Ovary (tissue), 3 donors: ENCODE data around the gene DAG1.

ENCODE experiments used
- EP300 ChIP-seq: sonication (generic); formaldehyde crosslinking; IDR thresholded peaks from one replicate; pipeline ENCODE4 v1.6.1; 2017; ENCODE audit warnings: antibody characterized with exemption
- POLR2A ChIP-seq: fragments of 450-650 bp; IDR thresholded peaks from one replicate; pipeline ENCODE4 v1.6.1; 2017; ENCODE audit warnings: antibody characterized with exemption, mild to moderate bottlenecking, moderate library complexity
- TF ChIP-seq, protein P1 (sequence below), 3 donors: fragments of 450-650 bp in 2 of 3; fragments of 200-600 bp in 1 of 3; IDR thresholded peaks; one replicate each; pipeline versions ENCODE4 v1.5.1 to v1.8.0; 2016 to 2022; ENCODE audit warnings: antibody characterized with exemption in 3 of 3, mild to moderate bottlenecking in 1 of 3
- donor health status: DM: no; HTN: no; CAD: no.

DNA sequence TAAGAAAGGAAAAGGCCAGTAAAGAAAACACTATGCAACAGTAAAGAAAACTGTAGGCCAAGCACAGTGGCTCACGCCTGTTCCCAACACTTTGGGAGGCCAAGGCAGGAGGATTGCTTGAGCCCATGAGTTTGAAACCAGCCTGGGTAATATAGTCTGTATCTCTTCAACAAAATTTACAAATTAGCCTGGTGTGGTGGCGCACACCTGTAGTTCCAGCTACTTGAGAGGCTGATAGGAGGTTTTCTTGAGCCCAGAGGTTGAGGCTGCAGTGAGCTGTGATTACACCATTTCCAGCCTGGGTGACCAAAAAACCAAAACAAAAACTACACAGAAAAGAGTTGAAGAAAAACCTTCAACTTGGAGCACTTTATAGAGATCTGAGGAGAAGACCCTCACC is 31.8 kb downstream of the DAG1 start:
- TF ChIP-seq, protein P1, sequence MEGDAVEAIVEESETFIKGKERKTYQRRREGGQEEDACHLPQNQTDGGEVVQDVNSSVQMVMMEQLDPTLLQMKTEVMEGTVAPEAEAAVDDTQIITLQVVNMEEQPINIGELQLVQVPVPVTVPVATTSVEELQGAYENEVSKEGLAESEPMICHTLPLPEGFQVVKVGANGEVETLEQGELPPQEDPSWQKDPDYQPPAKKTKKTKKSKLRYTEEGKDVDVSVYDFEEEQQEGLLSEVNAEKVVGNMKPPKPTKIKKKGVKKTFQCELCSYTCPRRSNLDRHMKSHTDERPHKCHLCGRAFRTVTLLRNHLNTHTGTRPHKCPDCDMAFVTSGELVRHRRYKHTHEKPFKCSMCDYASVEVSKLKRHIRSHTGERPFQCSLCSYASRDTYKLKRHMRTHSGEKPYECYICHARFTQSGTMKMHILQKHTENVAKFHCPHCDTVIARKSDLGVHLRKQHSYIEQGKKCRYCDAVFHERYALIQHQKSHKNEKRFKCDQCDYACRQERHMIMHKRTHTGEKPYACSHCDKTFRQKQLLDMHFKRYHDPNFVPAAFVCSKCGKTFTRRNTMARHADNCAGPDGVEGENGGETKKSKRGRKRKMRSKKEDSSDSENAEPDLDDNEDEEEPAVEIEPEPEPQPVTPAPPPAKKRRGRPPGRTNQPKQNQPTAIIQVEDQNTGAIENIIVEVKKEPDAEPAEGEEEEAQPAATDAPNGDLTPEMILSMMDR (IDR thresholded peaks at IDR 0.05): no peak
- TF ChIP-seq EP300 (no peak), POLR2A (no peak)
